Large intestine (tissue), 3 donors: ENCODE data around the gene CEP164. TPM values are rescaled to one million over a fixed set of nuclear protein-coding genes. Genes with fewer than 3 reads are reported as not detected.
"Not testable (repeated sequence)": the region's sequence is repeated elsewhere in the genome, so short reads cannot be mapped to it uniquely, and the experiment has no call there.

Experiments
- DNase-seq, 2 donors: peaks; one replicate each; pipeline versions ENCODE4 v3.0.0 to v3.0.0-alpha.2; 2013
- H3K27ac ChIP-seq: one replicate; pipeline ENCODE4 v1.5.1; 2013; ENCODE audit warnings: low read length
- H3K27me3 ChIP-seq: 2 replicates; pipeline ENCODE4 v1.6.1; 2013; ENCODE audit warnings: low read length; ENCODE audit not compliant: control insufficient read depth, insufficient read depth
- H3K36me3 ChIP-seq: 2 replicates; pipeline ENCODE4 v1.6.1; 2013; ENCODE audit warnings: low read length; ENCODE audit not compliant: control insufficient read depth, insufficient read depth
- H3K4me1 ChIP-seq: one replicate; pipeline ENCODE4 v1.6.1; 2013; ENCODE audit warnings: low read length; ENCODE audit not compliant: control insufficient read depth, insufficient read depth
- H3K4me3 ChIP-seq: one replicate; pipeline ENCODE4 v1.5.1; 2013; ENCODE audit warnings: low read length
- H3K9me3 ChIP-seq: one replicate; pipeline ENCODE4 v1.6.1; 2013; ENCODE audit warnings: mild to moderate bottlenecking, low read depth, low read length, moderate library complexity; ENCODE audit not compliant: control insufficient read depth
- WGBS: methylation state at CpG from one replicate; pipeline ENCODE4 v1.1.5; 2013; ENCODE audit warnings: low lambda C conversion rate; ENCODE audit not compliant: insufficient coverage; 5-methylcytosine and 5-hydroxymethylcytosine counted together
- polyA plus RNA-seq: library from polyadenylated mRNA; unstranded; fragments of 120-200 nt; gene quantifications from one replicate; pipeline ENCODE4 v1.2.1, GENCODE V29; 2013

Gene CEP164
- polyA plus RNA-seq, 1 donor = 31.0 TPM

GRCh38 chr11:117392979-117393378 lies 65.3 kb downstream of the CEP164 start:
- Histone ChIP-seq H3K27me3 (no peaks in the 10 kb centered on the region), H3K9me3 (no peaks in the 10 kb centered on the region), H3K36me3 (peaks cover 80% of the 10 kb centered on the region), H3K4me1 (no peaks in the 10 kb centered on the region), H3K4me3 (no peak overlapping the region), H3K27ac (no peak overlapping the region)
- WGBS = no CpG with 5 or more reads among the region's 8 CpGs
- no peak for DNase-seq

GRCh38 chr11:117394221-117394925 lies 66.7 kb downstream of the CEP164 start:
- peaks cover 6% of the 10 kb centered on the region for H3K9me3 ChIP-seq
- no peak overlapping the region for H3K27ac ChIP-seq
- DNase-seq = no peak
- WGBS = no CpG with 5 or more reads among the region's 14 CpGs
- H3K4me3 ChIP-seq = no peak overlapping the region
- no peaks in the 10 kb centered on the region for H3K4me1 ChIP-seq
- no peaks in the 10 kb centered on the region for H3K27me3 ChIP-seq
- H3K36me3 ChIP-seq = peaks cover 82% of the 10 kb centered on the region

- Histone ChIP-seq H3K4me3 (no peak overlapping the region), H3K27ac (no peak overlapping the region), H3K27me3 (no peaks in the 10 kb centered on the region), H3K9me3 (peaks cover 6% of the 10 kb centered on the region), H3K4me1 (no peaks in the 10 kb centered on the region), H3K36me3 (peaks cover 75% of the 10 kb centered on the region)
- DNase-seq = no peak
- WGBS = no CpG with 5 or more reads among the region's 4 CpGs
Observed at GRCh38 chr11:117395476-117395875, 67.8 kb downstream of the CEP164 start.

GRCh38 chr11:117396970-117397369 lies 69.3 kb downstream of the CEP164 start:
- WGBS = no CpG with 5 or more reads among the region's 8 CpGs
- no peak overlapping the region for H3K27ac ChIP-seq
- DNase-seq = no peak
- no peaks in the 10 kb centered on the region for H3K4me1 ChIP-seq
- peaks cover 6% of the 10 kb centered on the region for H3K9me3 ChIP-seq
- peaks cover 61% of the 10 kb centered on the region for H3K36me3 ChIP-seq
- no peak overlapping the region for H3K4me3 ChIP-seq
- no peaks in the 10 kb centered on the region for H3K27me3 ChIP-seq

- H3K27ac ChIP-seq, H3K9me3 ChIP-seq, H3K4me3 ChIP-seq, H3K27me3 ChIP-seq, H3K4me1 ChIP-seq, DNase-seq: not testable (repeated sequence)
- peaks cover 44% of the 10 kb centered on the region for H3K36me3 ChIP-seq
- WGBS = no CpG with 5 or more reads among the region's 2 CpGs
Observed at GRCh38 chr11:117398618-117399017, 71.0 kb downstream of the CEP164 start.

GRCh38 chr11:117399100-117399840 lies 71.6 kb downstream of the CEP164 start:
- not testable (repeated sequence) for DNase-seq, H3K9me3 ChIP-seq, H3K4me3 ChIP-seq, H3K27me3 ChIP-seq, H3K4me1 ChIP-seq, H3K27ac ChIP-seq
- peaks cover 38% of the 10 kb centered on the region for H3K36me3 ChIP-seq
- no CpG with 5 or more reads among the region's 2 CpGs for WGBS

- H3K4me3 ChIP-seq, H3K4me1 ChIP-seq, DNase-seq, H3K9me3 ChIP-seq, H3K27ac ChIP-seq, H3K27me3 ChIP-seq: not testable (repeated sequence)
- WGBS = no CpG with 5 or more reads among the region's 2 CpGs
- peaks cover 34% of the 10 kb centered on the region for H3K36me3 ChIP-seq
Observed at GRCh38 chr11:117405898-117406297, 78.2 kb downstream of the CEP164 start.

- H3K27ac ChIP-seq = no peak overlapping the region
- H3K27me3 ChIP-seq = no peaks in the 10 kb centered on the region
- peaks cover 40% of the 10 kb centered on the region for H3K36me3 ChIP-seq
- H3K9me3 ChIP-seq = no peaks in the 10 kb centered on the region
- no peak for DNase-seq
- peaks cover 12% of the 10 kb centered on the region for H3K4me1 ChIP-seq
- no peak overlapping the region for H3K4me3 ChIP-seq
- WGBS = no CpG with 5 or more reads among the region's 6 CpGs
Observed at GRCh38 chr11:117407016-117407415, 79.4 kb downstream of the CEP164 start.

GRCh38 chr11:117408356-117408755 lies 80.7 kb downstream of the CEP164 start:
- peaks cover 12% of the 10 kb centered on the region for H3K4me1 ChIP-seq
- peaks cover 43% of the 10 kb centered on the region for H3K36me3 ChIP-seq
- H3K27me3 ChIP-seq = no peaks in the 10 kb centered on the region
- no peaks in the 10 kb centered on the region for H3K9me3 ChIP-seq
- WGBS = no CpG with 5 or more reads among the region's 3 CpGs
- no peak for DNase-seq
- H3K4me3 ChIP-seq = no peak overlapping the region
- H3K27ac ChIP-seq = no peak overlapping the region

- no CpG with 5 or more reads among the region's 12 CpGs for WGBS
- no peak overlapping the region for H3K4me3 ChIP-seq
- no peaks in the 10 kb centered on the region for H3K27me3 ChIP-seq
- no peak overlapping the region for H3K27ac ChIP-seq
- H3K4me1 ChIP-seq = peaks cover 12% of the 10 kb centered on the region
- DNase-seq = no peak
- no peaks in the 10 kb centered on the region for H3K9me3 ChIP-seq
- H3K36me3 ChIP-seq = peaks cover 41% of the 10 kb centered on the region
Observed at GRCh38 chr11:117409511-117409910, 81.9 kb downstream of the CEP164 start.
